K562 (cell line): ENCODE data around the gene ZNF92. TPM values are rescaled to one million over a fixed set of nuclear protein-coding genes. Genes with fewer than 3 reads are reported as not detected.
"Not testable (repeated sequence)": the region's sequence is repeated elsewhere in the genome, so short reads cannot be mapped to it uniquely, and the experiment has no call there.

Source experiments
- ATAC-seq: fragments of 200-7000 bp; cut with Tn5 transposase; 3 replicates; pipeline ENCODE4 v1.9.1; 2020; ENCODE audit warnings: moderate library complexity
- BruUV-seq: library from RNA; stranded (reverse); fragments of 400-500 nt; replicated peaks from 2 replicates; lab custom pipeline; 2021; lab: Mats Ljungman, UMichigan
- CTCF ChIA-PET: fragments of 300-600 bp; formaldehyde crosslinking; extraction: SDS; loops from one replicate; lab custom pipeline; 2021; ENCODE audit warnings: low intra/inter-chr PET ratio; lab: Yijun Ruan, JAX
- POLR2A ChIA-PET: fragments of 300-600, 350-650 bp; sonication (Branson Sonifier 250); formaldehyde crosslinking; extraction: SDS; loops from one replicate; lab custom pipeline; 2021; ENCODE audit warnings: antibody characterized with exemption, inconsistent platforms; lab: Yijun Ruan, JAX
- DNase-seq, 4 experiments: peaks; one replicate each; pipeline versions ENCODE4 v3.0.0 to v3.0.0-alpha.2; 2011 to 2018; ENCODE audit warnings: low spot score in 3 of 4, mixed read lengths in 3 of 4; ENCODE audit errors: extremely low read depth in 1 of 4
- FAIRE-seq: peaks from 2 replicates; lab custom pipeline; 2011; peaks lifted over from hg19 to GRCh38; lab: Jason Lieb, UNC
- H2AFZ ChIP-seq: 2 replicates; pipeline ENCODE4 v1.6.0; 2011; ENCODE audit warnings: low read depth, low read length, control low read depth, inconsistent platforms
- H3K27ac ChIP-seq: fragments of 200-600 bp; 3 replicates; pipeline ENCODE4 v1.8.0; 2011; ENCODE audit warnings: low read depth, mild to moderate bottlenecking, control low read depth, inconsistent platforms, low read length, moderate library complexity, mixed read lengths; ENCODE audit errors: extremely low read depth
- H3K27me3 ChIP-seq, 2 experiments: fragments of 300-600 bp in 1 of 2; 2 replicates in 1 of 2; 3 replicates in 1 of 2; pipeline versions ENCODE4 v1.6.0 to v1.8.0; 2011; ENCODE audit warnings: inconsistent platforms in 2 of 2, low read length in 2 of 2, mild to moderate bottlenecking in 1 of 2, mixed read lengths in 1 of 2, moderate library complexity in 1 of 2; ENCODE audit not compliant: control insufficient read depth in 2 of 2, insufficient read depth in 2 of 2
- H3K36me3 ChIP-seq: fragments of 300-600 bp; 3 replicates; pipeline ENCODE4 v1.8.0; 2011; ENCODE audit warnings: mild to moderate bottlenecking, low read length, inconsistent platforms; ENCODE audit not compliant: control insufficient read depth, insufficient read depth
- H3K4me1 ChIP-seq, 2 experiments: fragments of 200-600 bp in 1 of 2; replicated peaks in 1 of 2; 2 replicates in 1 of 2; 3 replicates in 1 of 2; pipeline versions ENCODE4 v1.5.1 to v1.8.0; 2011; ENCODE audit warnings: inconsistent platforms in 2 of 2, low read length in 2 of 2, mild to moderate bottlenecking in 1 of 2, mixed read lengths in 1 of 2, moderate library complexity in 1 of 2; ENCODE audit not compliant: control insufficient read depth in 2 of 2, insufficient read depth in 2 of 2
- H3K4me2 ChIP-seq: 2 replicates; pipeline ENCODE4 v1.6.1; 2011; ENCODE audit warnings: low read length, control low read depth, inconsistent platforms, mixed read lengths; ENCODE audit not compliant: insufficient read depth
- H3K4me3 ChIP-seq: fragments of 200-600 bp; sonication (generic), shearing (Covaris generic); 2 replicates; pipeline ENCODE4 v1.5.1; 2016; ENCODE audit warnings: control low read depth, inconsistent platforms
- H3K79me2 ChIP-seq: fragments of 200-600 bp; 3 replicates; pipeline ENCODE4 v1.8.0; 2011; ENCODE audit warnings: low read length, inconsistent platforms; ENCODE audit not compliant: control insufficient read depth, insufficient read depth
- H3K9ac ChIP-seq, 2 experiments: 2 replicates each; pipeline versions ENCODE4 v1.6.0 to v1.6.1; 2011; ENCODE audit warnings: low read depth in 2 of 2, low read length in 2 of 2, control low read depth in 1 of 2, inconsistent platforms in 1 of 2, mild to moderate bottlenecking in 1 of 2, mixed read lengths in 1 of 2; ENCODE audit not compliant: insufficient read depth in 1 of 2
- H3K9me1 ChIP-seq: one replicate; pipeline ENCODE4 v1.6.0; 2011; ENCODE audit warnings: inconsistent platforms, mild to moderate bottlenecking, low read length, moderate library complexity; ENCODE audit not compliant: control insufficient read depth, insufficient read depth
- H3K9me3 ChIP-seq: replicated peaks from 2 replicates; pipeline ENCODE4 v1.5.1; 2011; ENCODE audit warnings: low read depth, low read length, inconsistent platforms; ENCODE audit not compliant: control insufficient read depth, insufficient read depth
- H4K20me1 ChIP-seq: replicated peaks from 2 replicates; pipeline ENCODE4 v1.6.1; 2011; ENCODE audit warnings: low read length, inconsistent platforms, mixed read lengths; ENCODE audit not compliant: control insufficient read depth, insufficient read depth
- DMBX1 ChIP-seq: fragments of 250-450 bp; sonication (Bioruptor Pico); IDR thresholded peaks from 2 replicates; pipeline ENCODE4 v1.8.0; 2022; ENCODE audit warnings: inconsistent platforms, mild to moderate bottlenecking, moderate library complexity, borderline replicate concordance
- MECOM ChIP-seq: fragments of 250-450 bp; sonication (Bioruptor Pico); IDR thresholded peaks from 2 replicates; pipeline ENCODE4 v1.8.0; 2022; ENCODE audit warnings: inconsistent platforms
- RCOR1 ChIP-seq, 2 experiments: IDR thresholded peaks; 2 replicates each; pipeline ENCODE4 v1.6.1; 2012; ENCODE audit warnings: low read depth in 2 of 2, low read length in 2 of 2, borderline replicate concordance in 1 of 2, improper control_type of control experiment in 1 of 2
- SNAPC5 ChIP-seq: fragments of 250-450 bp; sonication (Bioruptor Pico); IDR thresholded peaks from 2 replicates; pipeline ENCODE4 v1.8.0; 2021; ENCODE audit warnings: moderate library complexity, mild to moderate bottlenecking, inconsistent platforms
- ZNF24 ChIP-seq: fragments of 450-650 bp; IDR thresholded peaks from 2 replicates; pipeline ENCODE4 v1.6.1; 2016
- WGBS: fragments of 100-300 bp; shearing (Covaris generic); methylation state at CpG from one replicate; pipeline ENCODE4 v1.1.6; 2016; ENCODE audit warnings: low coverage, mixed read lengths; ENCODE audit not compliant: insufficient coverage; ENCODE audit errors: missing lambda C conversion rate; 5-methylcytosine and 5-hydroxymethylcytosine counted together
- in situ Hi-C: fragments of 300-500 bp; cut with MboI; formaldehyde crosslinking; loops from 4 replicates; pipeline ENCODE4 v1.15.0; 2018; ENCODE audit warnings: inconsistent platforms, mixed read lengths
- intact Hi-C: fragments of 100-400 bp; cut with micrococcal nuclease; formaldehyde crosslinking; loops from 2 replicates; pipeline ENCODE4 v1.14.2; 2022
- polyA plus RNA-seq, 8 experiments: library from polyadenylated mRNA; depleted of rRNA in 4 of 8; stranded (reverse) in 5 of 8; unstranded in 3 of 8; fragments of >200 nt; fragmentation: Nextera tagmentation in 2 of 8; fragmentation: Illumina TruSeq in 1 of 8; extraction: Ambion mirVana in 2 of 8; extraction: Trizol in 1 of 8; gene quantifications; 2 replicates each; pipeline versions ENCODE4 v1.2.1 to v1.2.3, GENCODE V29; 2011 to 2014; ENCODE audit warnings: inconsistent platforms in 1 of 8, missing spikeins in 1 of 8
- total RNA-seq, 7 experiments: library from RNA; depleted of rRNA in 6 of 7; stranded (reverse); fragments of >200 nt in 6 of 7; fragmentation: Illumina TruSeq in 2 of 7; extraction: Trizol in 2 of 7; gene quantifications; 2 replicates each; pipeline versions ENCODE4 v1.2.1 to v1.2.3, GENCODE V29; 2011 to 2021; ENCODE audit warnings: low replicate concordance in 1 of 7
- TF ChIP-seq, protein P1 (sequence below): fragments of 250-450 bp; sonication (Bioruptor Pico); IDR thresholded peaks from 2 replicates; pipeline ENCODE4 v1.4.0; 2020; ENCODE audit warnings: mild to moderate bottlenecking, moderate library complexity, borderline replicate concordance
- TF ChIP-seq, protein P2 (sequence below): sonication (generic); formaldehyde crosslinking; IDR thresholded peaks from 2 replicates; pipeline ENCODE4 v1.8.1; 2022; ENCODE audit warnings: missing genetic modification reagents
- TF ChIP-seq, protein P3 (sequence below): sonication (generic); formaldehyde crosslinking; IDR thresholded peaks from 2 replicates; pipeline ENCODE4 v1.8.1; 2023; ENCODE audit warnings: mild to moderate bottlenecking, missing genetic modification reagents

The ZNF92 gene
- total and polyA plus RNA-seq, 9 of the 15 experiments (the other 6 are each of a cell fraction or from before 2014, with no cell fraction given), result 8.9 to 29.4 (median 12.5) TPM

DNA sequence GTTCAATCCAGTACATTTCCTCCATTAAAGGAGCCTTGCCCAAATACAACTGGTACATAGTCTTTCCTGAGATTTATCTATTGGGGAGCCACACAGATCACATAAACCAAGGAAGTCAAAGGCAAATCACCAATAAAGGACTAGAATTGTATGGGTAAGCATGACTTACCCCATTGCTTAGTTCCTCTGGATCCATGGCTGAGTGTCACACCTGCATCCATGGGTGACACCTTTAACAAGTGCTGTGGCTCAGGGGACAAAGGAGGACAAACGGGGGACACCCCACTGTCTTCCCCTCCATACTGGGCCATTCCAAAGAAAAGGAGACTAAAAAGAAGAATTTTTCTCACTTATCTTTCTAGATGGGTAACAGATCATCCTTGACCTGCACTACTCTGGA is 30.4 kb downstream of the ZNF92 start (continued):
- TF ChIP-seq RCOR1 (IDR thresholded peaks at IDR 0.05; ENCODE audit: borderline replicate concordance in 1 of 2, low read depth in 2 of 2, low read length in 2 of 2) (peak in 1 of 2 experiments; percentile 45; a peak in 1 of 4 replicates), DMBX1 (CRISPR knock-in tag) (no peak)
- TF ChIP-seq, all 486 proteins: peak for 20

- ATAC-seq, H3K9me3 ChIP-seq, H2AFZ ChIP-seq, H3K9me1 ChIP-seq, H3K79me2 ChIP-seq, DNase-seq, intact Hi-C loops, H3K27ac ChIP-seq, H4K20me1 ChIP-seq, H3K4me3 ChIP-seq, BruUV-seq, in situ Hi-C loops, H3K9ac ChIP-seq, H3K4me1 ChIP-seq, H3K36me3 ChIP-seq, H3K4me2 ChIP-seq, H3K27me3 ChIP-seq, CTCF ChIA-PET, FAIRE-seq, POLR2A ChIA-PET: not testable (repeated sequence)
- 5% methylated on average over 2 of the region's 2 CpGs for WGBS
Measured at GRCh38 chr7:65406706-65407105, 33.1 kb downstream of the ZNF92 start.

DNA sequence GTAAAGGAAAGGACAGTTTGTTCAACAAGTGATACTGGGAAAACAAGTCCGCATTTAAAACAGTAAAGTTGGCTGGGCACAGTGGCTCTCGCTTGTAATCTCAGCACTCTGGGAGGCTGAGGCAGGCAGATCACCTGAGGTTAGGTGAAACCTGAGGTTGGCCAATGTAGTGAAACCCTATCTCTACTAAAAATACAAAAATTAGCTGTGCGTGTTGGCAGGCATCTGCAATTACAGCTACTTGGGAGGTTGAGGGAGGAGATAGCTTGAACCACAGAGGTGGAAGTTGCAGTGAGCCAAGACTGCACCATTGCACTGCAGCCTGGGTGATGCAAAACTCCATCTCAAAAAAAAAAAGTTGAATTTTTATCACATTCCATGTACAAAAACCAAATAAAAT is 35.7 kb downstream of the ZNF92 start:
- H3K27me3 ChIP-seq, result no peaks in the 10 kb centered on the region
- DNase-seq (no peak), FAIRE-seq (no peak), ATAC-seq (no peak)
- TF ChIP-seq, protein P1, sequence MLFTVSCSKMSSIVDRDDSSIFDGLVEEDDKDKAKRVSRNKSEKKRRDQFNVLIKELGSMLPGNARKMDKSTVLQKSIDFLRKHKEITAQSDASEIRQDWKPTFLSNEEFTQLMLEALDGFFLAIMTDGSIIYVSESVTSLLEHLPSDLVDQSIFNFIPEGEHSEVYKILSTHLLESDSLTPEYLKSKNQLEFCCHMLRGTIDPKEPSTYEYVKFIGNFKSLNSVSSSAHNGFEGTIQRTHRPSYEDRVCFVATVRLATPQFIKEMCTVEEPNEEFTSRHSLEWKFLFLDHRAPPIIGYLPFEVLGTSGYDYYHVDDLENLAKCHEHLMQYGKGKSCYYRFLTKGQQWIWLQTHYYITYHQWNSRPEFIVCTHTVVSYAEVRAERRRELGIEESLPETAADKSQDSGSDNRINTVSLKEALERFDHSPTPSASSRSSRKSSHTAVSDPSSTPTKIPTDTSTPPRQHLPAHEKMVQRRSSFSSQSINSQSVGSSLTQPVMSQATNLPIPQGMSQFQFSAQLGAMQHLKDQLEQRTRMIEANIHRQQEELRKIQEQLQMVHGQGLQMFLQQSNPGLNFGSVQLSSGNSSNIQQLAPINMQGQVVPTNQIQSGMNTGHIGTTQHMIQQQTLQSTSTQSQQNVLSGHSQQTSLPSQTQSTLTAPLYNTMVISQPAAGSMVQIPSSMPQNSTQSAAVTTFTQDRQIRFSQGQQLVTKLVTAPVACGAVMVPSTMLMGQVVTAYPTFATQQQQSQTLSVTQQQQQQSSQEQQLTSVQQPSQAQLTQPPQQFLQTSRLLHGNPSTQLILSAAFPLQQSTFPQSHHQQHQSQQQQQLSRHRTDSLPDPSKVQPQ (CRISPR knock-in tag), result no peak
- TF ChIP-seq ZNF24 (no peak), SNAPC5 (no peak), MECOM (CRISPR knock-in tag) (no peak)
- TF ChIP-seq, protein P2, sequence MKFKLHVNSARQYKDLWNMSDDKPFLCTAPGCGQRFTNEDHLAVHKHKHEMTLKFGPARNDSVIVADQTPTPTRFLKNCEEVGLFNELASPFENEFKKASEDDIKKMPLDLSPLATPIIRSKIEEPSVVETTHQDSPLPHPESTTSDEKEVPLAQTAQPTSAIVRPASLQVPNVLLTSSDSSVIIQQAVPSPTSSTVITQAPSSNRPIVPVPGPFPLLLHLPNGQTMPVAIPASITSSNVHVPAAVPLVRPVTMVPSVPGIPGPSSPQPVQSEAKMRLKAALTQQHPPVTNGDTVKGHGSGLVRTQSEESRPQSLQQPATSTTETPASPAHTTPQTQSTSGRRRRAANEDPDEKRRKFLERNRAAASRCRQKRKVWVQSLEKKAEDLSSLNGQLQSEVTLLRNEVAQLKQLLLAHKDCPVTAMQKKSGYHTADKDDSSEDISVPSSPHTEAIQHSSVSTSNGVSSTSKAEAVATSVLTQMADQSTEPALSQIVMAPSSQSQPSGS (CRISPR knock-in tag), result no peak
- TF ChIP-seq, protein P3, sequence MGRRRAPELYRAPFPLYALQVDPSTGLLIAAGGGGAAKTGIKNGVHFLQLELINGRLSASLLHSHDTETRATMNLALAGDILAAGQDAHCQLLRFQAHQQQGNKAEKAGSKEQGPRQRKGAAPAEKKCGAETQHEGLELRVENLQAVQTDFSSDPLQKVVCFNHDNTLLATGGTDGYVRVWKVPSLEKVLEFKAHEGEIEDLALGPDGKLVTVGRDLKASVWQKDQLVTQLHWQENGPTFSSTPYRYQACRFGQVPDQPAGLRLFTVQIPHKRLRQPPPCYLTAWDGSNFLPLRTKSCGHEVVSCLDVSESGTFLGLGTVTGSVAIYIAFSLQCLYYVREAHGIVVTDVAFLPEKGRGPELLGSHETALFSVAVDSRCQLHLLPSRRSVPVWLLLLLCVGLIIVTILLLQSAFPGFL (CRISPR knock-in tag), result no peak
- peaks cover under 1% of the 10 kb centered on the region for H3K9me3 ChIP-seq
- in situ Hi-C loops (no loop called here), intact Hi-C loops (no loop called here)
- 2% methylated on average over 3 of the region's 3 CpGs for WGBS
- H3K9me1 ChIP-seq, result no peaks in the 10 kb centered on the region
- no peaks in the 10 kb centered on the region for H3K36me3 ChIP-seq
- CTCF ChIA-PET, result no interaction called here
- no peaks in the 10 kb centered on the region for H3K79me2 ChIP-seq
- POLR2A ChIA-PET, result interaction anchor here (0.6 to 0.7 kb wide), 2 partner anchors 15 to 737 kb away, joined by 3 to 5 read pairs; no protein-coding TSS in a partner anchor
- H3K4me3 ChIP-seq, result no peak overlapping the region
- no peak overlapping the region for H3K9ac ChIP-seq
- no peaks in the 10 kb centered on the region for H4K20me1 ChIP-seq
- no peaks in the 10 kb centered on the region for H3K4me1 ChIP-seq
- H3K27ac ChIP-seq, result no peak overlapping the region
- no peak overlapping the region for H3K4me2 ChIP-seq
- BruUV-seq, result no TSS peak
- no peak overlapping the region for H2AFZ ChIP-seq
